ENCODE measurements around the gene PHF21A.
"Not testable (repeated sequence)": the region's sequence is repeated elsewhere in the genome, so short reads cannot be mapped to it uniquely, and the experiment has no call there.

Gene PHF21A

GRCh38 chr11:46038529-46038928, 82.7 kb downstream of the PHF21A start:
- DNase-seq (ENCODE audit: low read depth in 2 of 3, low spot score in 1 of 3), result no peak

GRCh38 chr11:46036969-46037368, 84.3 kb downstream of the PHF21A start:
- no peak for DNase-seq (ENCODE audit: low read depth in 2 of 3, low spot score in 1 of 3)

GRCh38 chr11:46036009-46036408, 85.2 kb downstream of the PHF21A start:
- no peak for DNase-seq (ENCODE audit: low read depth in 2 of 3, low spot score in 1 of 3)

- DNase-seq (ENCODE audit: low read depth in 2 of 3, low spot score in 1 of 3), result no peak
Measured at GRCh38 chr11:46034041-46034440, 87.2 kb downstream of the PHF21A start.

GRCh38 chr11:46026606-46027293, 94.5 kb downstream of the PHF21A start:
- DNase-seq (ENCODE audit: low read depth in 2 of 3, low spot score in 1 of 3), result no peak

GRCh38 chr11:46020084-46020599, 101.1 kb downstream of the PHF21A start:
- no peak for DNase-seq (ENCODE audit: low read depth in 2 of 3, low spot score in 1 of 3)

- no peak for DNase-seq (ENCODE audit: low read depth in 2 of 3, low spot score in 1 of 3)
Measured at GRCh38 chr11:46018651-46019050, 102.6 kb downstream of the PHF21A start.

- DNase-seq (ENCODE audit: low read depth in 2 of 3, low spot score in 1 of 3), result no peak
Measured at GRCh38 chr11:46017341-46017740, 103.9 kb downstream of the PHF21A start.

GRCh38 chr11:46015941-46016340, 105.3 kb downstream of the PHF21A start:
- DNase-seq (ENCODE audit: low read depth in 2 of 3, low spot score in 1 of 3), result no peak

GRCh38 chr11:46014168-46014567, 107.1 kb downstream of the PHF21A start:
- not testable (repeated sequence) for DNase-seq (ENCODE audit: low read depth in 2 of 3, low spot score in 1 of 3)

GRCh38 chr11:46012185-46012584, 109.1 kb downstream of the PHF21A start:
- DNase-seq (ENCODE audit: low read depth in 2 of 3, low spot score in 1 of 3), result no peak

GRCh38 chr11:46010100-46010499, 111.2 kb downstream of the PHF21A start:
- no peak for DNase-seq (ENCODE audit: low read depth in 2 of 3, low spot score in 1 of 3)

- DNase-seq (ENCODE audit: low read depth in 2 of 3, low spot score in 1 of 3), result no peak
Measured at GRCh38 chr11:46009647-46010046, 111.6 kb downstream of the PHF21A start.

- peak in 1 of 3 donors; percentile 24 for DNase-seq (ENCODE audit: low read depth in 2 of 3, low spot score in 1 of 3)
Measured at GRCh38 chr11:46006418-46007070, 114.7 kb downstream of the PHF21A start.

- DNase-seq (ENCODE audit: low read depth in 2 of 3, low spot score in 1 of 3), result no peak
Measured at GRCh38 chr11:46003572-46003971, 117.7 kb downstream of the PHF21A start.

GRCh38 chr11:46002189-46002588, 119.1 kb downstream of the PHF21A start:
- DNase-seq (ENCODE audit: low read depth in 2 of 3, low spot score in 1 of 3), result no peak

GRCh38 chr11:46001448-46001914, 119.8 kb downstream of the PHF21A start:
- no peak for DNase-seq (ENCODE audit: low read depth in 2 of 3, low spot score in 1 of 3)

GRCh38 chr11:45997599-45997998, 123.7 kb downstream of the PHF21A start:
- DNase-seq (ENCODE audit: low read depth in 2 of 3, low spot score in 1 of 3), result no peak

- DNase-seq (ENCODE audit: low read depth in 2 of 3, low spot score in 1 of 3), result no peak
Measured at GRCh38 chr11:45995342-45995734, 125.9 kb downstream of the PHF21A start.

- no peak for DNase-seq (ENCODE audit: low read depth in 2 of 3, low spot score in 1 of 3)
Measured at GRCh38 chr11:45994371-45995341, 126.6 kb downstream of the PHF21A start.

- DNase-seq (ENCODE audit: low read depth in 2 of 3, low spot score in 1 of 3), result no peak
Measured at GRCh38 chr11:45993531-45994001, 127.7 kb downstream of the PHF21A start.
